Spleen (tissue), 11 donors: Measurements from ENCODE around the gene SGCA. TPM values are rescaled to one million over a fixed set of nuclear protein-coding genes. Genes with fewer than 3 reads are reported as not detected.

Experiments used
- DNase-seq: peaks from one replicate; pipeline ENCODE4 v3.0.0-alpha.2; 2020
- H3K27ac ChIP-seq, 8 donors: fragments of 200-600 bp; sonication (generic) in 7 of 8; 1 replicate in 4 of 8; 2 replicates in 4 of 8; pipeline versions ENCODE4 v1.5.0 to v1.8.0; 2016 to 2021; ENCODE audit warnings: inconsistent platforms in 4 of 8, mild to moderate bottlenecking in 4 of 8, moderate library complexity in 1 of 8
- H3K27me3 ChIP-seq, 7 donors: fragments of 200-600 bp; sonication (generic) in 6 of 7; replicated peaks in 1 of 7; 1 replicate in 4 of 7; 2 replicates in 3 of 7; pipeline versions ENCODE4 v1.5.0 to v1.8.0; 2016 to 2021; ENCODE audit warnings: inconsistent platforms in 3 of 7, mild to moderate bottlenecking in 1 of 7
- H3K36me3 ChIP-seq, 6 donors: fragments of 200-600 bp; sonication (generic) in 5 of 6; 1 replicate in 4 of 6; 2 replicates in 2 of 6; pipeline versions ENCODE4 v1.5.0 to v1.8.0; 2016 to 2021; ENCODE audit warnings: inconsistent platforms in 2 of 6
- H3K4me1 ChIP-seq, 6 donors: fragments of 200-600 bp; sonication (generic) in 5 of 6; 1 replicate in 3 of 6; 2 replicates in 3 of 6; pipeline versions ENCODE4 v1.5.0 to v1.8.0; 2016 to 2021; ENCODE audit warnings: inconsistent platforms in 3 of 6
- H3K4me3 ChIP-seq, 8 donors: fragments of 200-600 bp; sonication (generic) in 7 of 8; 1 replicate in 4 of 8; 2 replicates in 4 of 8; pipeline versions ENCODE4 v1.5.0 to v1.8.0; 2016 to 2021; ENCODE audit warnings: inconsistent platforms in 4 of 8, mild to moderate bottlenecking in 4 of 8, moderate library complexity in 2 of 8
- H3K9me3 ChIP-seq, 8 donors: fragments of 200-600 bp; sonication (generic) in 7 of 8; 1 replicate in 4 of 8; 2 replicates in 4 of 8; pipeline versions ENCODE4 v1.5.0 to v1.8.0; 2016 to 2021; ENCODE audit warnings: inconsistent platforms in 4 of 8
- CTCF ChIP-seq, 11 experiments: fragments of 200-600 bp in 7 of 11; fragments of 450-650 bp in 4 of 11; sonication (generic) in 4 of 11; IDR thresholded peaks in 8 of 11; conservative IDR thresholded peaks in 3 of 11; 1 replicate in 7 of 11; 2 replicates in 4 of 11; pipeline versions ENCODE4 v1.4.0 to v1.8.0; 2016 to 2021; ENCODE audit warnings: antibody characterized with exemption in 11 of 11, inconsistent platforms in 4 of 11, mild to moderate bottlenecking in 1 of 11
- POLR2A ChIP-seq, 3 donors: fragments of 450-650 bp; IDR thresholded peaks; one replicate each; pipeline ENCODE4 v1.5.1; 2017; ENCODE audit warnings: antibody characterized with exemption in 3 of 3, mild to moderate bottlenecking in 1 of 3
- POLR2AphosphoS5 ChIP-seq, 3 donors: sonication (generic); formaldehyde crosslinking; IDR thresholded peaks; one replicate each; pipeline ENCODE4 v1.5.1; 2017; ENCODE audit warnings: antibody characterized with exemption in 3 of 3
- WGBS, 5 donors: extraction: QIAGEN DNeasy Blood & Tissue Kit in 3 of 5; methylation state at CpG; one replicate each; pipeline versions ENCODE4 v1.1.5 to v1.1.7; 2013 to 2018; 5-methylcytosine and 5-hydroxymethylcytosine counted together
- intact Hi-C: fragments of 100-400 bp; cut with DNase I; formaldehyde crosslinking; loops from one replicate; pipeline ENCODE4 v1.15.0; 2023; ENCODE audit warnings: low total_unique reads
- polyA plus RNA-seq, 3 donors: library from polyadenylated mRNA; stranded (reverse); fragments of 200-250 nt; gene quantifications; one replicate each; pipeline ENCODE4 v1.2.1, GENCODE V29; 2013
- total RNA-seq, 7 donors: library from RNA; depleted of rRNA in 3 of 7; stranded (reverse); fragments of >200 nt in 3 of 7; fragmentation: NEBNext Ultra II Directional in 4 of 7; extraction: Animal tissue kit (Norgen Biotek cat#: 25700) in 4 of 7; gene quantifications; one replicate each; pipeline versions ENCODE4 v1.1.0 to v1.2.1, GENCODE V29; 2016 to 2021
- donor health status: healthy with polysubstance abuse.
- donor health status: DM: no; HTN: no; CAD: no; lungs with moderate emphysema.
- donor health status: DM: no; HTN: no; CAD: no.
- donor health status: Bipolar disorder and iron deficiency.
- donor health status: healthy.
- donor health status: DM: no; HTN: no; CAD: no.
- donor health status: DM: yes; HTN: yes; CAD: no.

Gene SGCA
- total and polyA plus RNA-seq, 10 donors = 1.2 to 5.9 (median 3.7) TPM; not detected in 1

- no peak for TF ChIP-seq CTCF (IDR thresholded peaks at IDR 0.05 in 8 of 11, conservative IDR thresholded peaks at IDR 0.05 in 3 of 11)
- peak in 1 of 3 donors; percentile 42 for TF ChIP-seq POLR2AphosphoS5 (IDR thresholded peaks at IDR 0.05)
- H3K36me3 ChIP-seq = peaks cover 0 to 33% (median 0%) of the 10 kb centered on the region in 6 donors
- intact Hi-C loops = loop anchor here (1.0 to 5.0 kb wide), 2 partner anchors 73 to 97 kb away; no protein-coding TSS in a partner anchor
- no peaks in the 10 kb centered on the region for H3K9me3 ChIP-seq
- WGBS, 5 donors = 2 to 3% (median 3%) methylated on average over 32 to 36 of the region's 36 CpGs
- H3K27ac ChIP-seq = peak overlapping the region in 6 of 8 donors; percentile 70 to 84 (median 78)
- H3K27me3 ChIP-seq = peaks cover 0 to 72% (median 32%) of the 10 kb centered on the region in 7 donors
- DNase-seq = peak; percentile 84
- peaks cover 0 to 56% (median 30%) of the 10 kb centered on the region in 6 donors for H3K4me1 ChIP-seq
- H3K4me3 ChIP-seq = peak overlapping the region; percentile 23 to 73 (median 44)
These were observed 34.1 kb downstream of the SGCA start for GRCh38 chr17:50199803-50200456.

- 1 to 2% (median 2%) methylated on average over 38 to 55 of the region's 55 CpGs for WGBS, 5 donors
- Histone ChIP-seq H3K9me3 (no peaks in the 10 kb centered on the region), H3K27me3 (peaks cover 0 to 77% (median 32%) of the 10 kb centered on the region in 7 donors), H3K4me1 (peaks cover 0 to 61% (median 30%) of the 10 kb centered on the region in 6 donors), H3K36me3 (peaks cover 0 to 26% (median 0%) of the 10 kb centered on the region in 6 donors), H3K4me3 (peak overlapping the region; percentile 23 to 73 (median 44)), H3K27ac (peak overlapping the region in 7 of 8 donors; percentile 70 to 84 (median 77))
- intact Hi-C loops = loop anchor here (1.0 to 5.0 kb wide), 2 partner anchors 73 to 97 kb away; no protein-coding TSS in a partner anchor
- DNase-seq = peak; percentile 96
- TF ChIP-seq POLR2AphosphoS5 (IDR thresholded peaks at IDR 0.05) = peak in 1 of 3 donors; percentile 34
- peak; percentile 98 to 100 (median 100) for TF ChIP-seq CTCF (IDR thresholded peaks at IDR 0.05 in 8 of 11, conservative IDR thresholded peaks at IDR 0.05 in 3 of 11)
- no peak for TF ChIP-seq POLR2A (IDR thresholded peaks at IDR 0.05)
These were observed 34.9 kb downstream of the SGCA start for GRCh38 chr17:50200457-50201275.

- Histone ChIP-seq H3K27me3 (peaks cover 0 to 84% (median 36%) of the 10 kb centered on the region in 7 donors), H3K27ac (peak within 1 kb of the TSS in 7 of 8 donors; percentile 70 to 84 (median 77)), H3K4me1 (peaks cover 0 to 67% (median 30%) of the 10 kb centered on the region in 6 donors), H3K9me3 (no peaks in the 10 kb centered on the region), H3K4me3 (peak within 1 kb of the TSS; percentile 23 to 73 (median 44)), H3K36me3 (peaks cover 0 to 19% (median 0%) of the 10 kb centered on the region in 6 donors)
- WGBS, 5 donors = 9 to 17% (median 10%) methylated on average over 22 to 34 of the region's 34 CpGs
- intact Hi-C loops = loop anchor here (5.0 kb wide), 1 partner anchor 96 kb away; no protein-coding TSS in a partner anchor
- DNase-seq = peak; percentile 78
- peak; percentile 24 to 85 (median 84) for TF ChIP-seq POLR2AphosphoS5 (IDR thresholded peaks at IDR 0.05)
- peak in 1 of 3 donors; percentile 37 for TF ChIP-seq POLR2A (IDR thresholded peaks at IDR 0.05)
- TF ChIP-seq CTCF (IDR thresholded peaks at IDR 0.05 in 8 of 11, conservative IDR thresholded peaks at IDR 0.05 in 3 of 11) = no peak
These were observed 35.6 kb downstream of the SGCA start, which contains the start of gene COL1A1 for GRCh38 chr17:50201276-50201854. TSS of gene COL1A1 (minus strand) at chr17:50201631. CDS start at chr17:50201513, 118 bp downstream.
